B cell (primary cell): Measurements from ENCODE around the gene CALD1. TPM values are rescaled to one million over a fixed set of nuclear protein-coding genes. Genes with fewer than 3 reads are reported as not detected.

ENCODE experiments used
- ATAC-seq: fragments of 200-7000 bp; cut with Tn5 transposase; one replicate; pipeline ENCODE4 v1.10.0; 2021; ENCODE audit warnings: low read depth, mild to moderate bottlenecking, moderate number of reproducible peaks, moderate library complexity
- CTCF ChIA-PET: fragments of 350-600 bp; sonication (Branson Sonifier 250); formaldehyde crosslinking; loops from one replicate; lab custom pipeline; 2021; ENCODE audit warnings: antibody characterized with exemption, inconsistent platforms; lab: Charles Lee
- POLR2A ChIA-PET: fragments of 350-600 bp; sonication (Branson Sonifier 250); formaldehyde crosslinking; loops from one replicate; lab custom pipeline; 2021; ENCODE audit warnings: antibody characterized with exemption; lab: Charles Lee
- DNase-seq: peaks from one replicate; pipeline ENCODE4 v3.0.0; 2013
- H2AFZ ChIP-seq: 2 replicates; pipeline ENCODE4 v1.6.1; 2012; ENCODE audit warnings: mild to moderate bottlenecking, low read depth, low read length; ENCODE audit not compliant: insufficient read depth, poor library complexity, severe bottlenecking
- H3K27ac ChIP-seq, 2 donors: 1 replicate in 1 of 2; 2 replicates in 1 of 2; pipeline ENCODE4 v1.5.1; 2012 to 2013; ENCODE audit warnings: low read length in 2 of 2, mild to moderate bottlenecking in 2 of 2, moderate library complexity in 1 of 2
- H3K27me3 ChIP-seq, 4 experiments: fragments of 200-600 bp in 1 of 4; sonication (generic) in 1 of 4; replicated peaks in 1 of 4; 1 replicate in 2 of 4; 2 replicates in 2 of 4; pipeline versions ENCODE4 v1.6.1 to v1.7.0; 2013 to 2016; ENCODE audit warnings: low read length in 3 of 4, mild to moderate bottlenecking in 2 of 4, mixed read lengths in 1 of 4, moderate library complexity in 1 of 4; ENCODE audit not compliant: insufficient read depth in 4 of 4, control insufficient read depth in 3 of 4; ENCODE audit errors: control extremely low read depth in 1 of 4
- H3K36me3 ChIP-seq, 2 experiments: replicated peaks in 1 of 2; 1 replicate in 1 of 2; 2 replicates in 1 of 2; pipeline versions ENCODE4 v1.6.1 to v1.7.1; 2013; ENCODE audit warnings: low read length in 1 of 2; ENCODE audit not compliant: insufficient read depth in 2 of 2, control insufficient read depth in 1 of 2; ENCODE audit errors: control extremely low read depth in 1 of 2, extremely low read depth in 1 of 2
- H3K4me1 ChIP-seq, 2 donors: fragments of 200-600 bp in 1 of 2; sonication (generic) in 1 of 2; 1 replicate in 1 of 2; 2 replicates in 1 of 2; pipeline versions ENCODE4 v1.5.1 to v1.6.1; 2013 to 2017; ENCODE audit warnings: low read length in 2 of 2; ENCODE audit not compliant: control insufficient read depth in 2 of 2, insufficient read depth in 2 of 2
- H3K4me2 ChIP-seq: replicated peaks from 2 replicates; pipeline ENCODE3; 2012; ENCODE audit warnings: mild to moderate bottlenecking, low read depth, low read length; ENCODE audit not compliant: poor library complexity, severe bottlenecking
- H3K4me3 ChIP-seq, 5 experiments: fragments of 200-600 bp in 1 of 5; sonication (generic) in 1 of 5; 1 replicate in 3 of 5; 2 replicates in 2 of 5; pipeline versions ENCODE4 v1.5.1 to v1.7.0; 2011 to 2016; ENCODE audit warnings: low read length in 4 of 5, mild to moderate bottlenecking in 4 of 5, low read depth in 2 of 5, control low read depth in 1 of 5, moderate library complexity in 1 of 5; ENCODE audit not compliant: insufficient read depth in 1 of 5; ENCODE audit errors: control extremely low read depth in 1 of 5, extremely low read depth in 1 of 5
- H3K79me2 ChIP-seq: fragments of 200-600 bp; sonication (generic); one replicate; pipeline ENCODE4 v1.6.0; 2016; ENCODE audit warnings: low read length; ENCODE audit not compliant: control insufficient read depth, insufficient read depth
- H3K9ac ChIP-seq: fragments of 200-600 bp; sonication (generic); 2 replicates; pipeline ENCODE4 v1.6.1; 2017; ENCODE audit warnings: mild to moderate bottlenecking, low read length, moderate library complexity
- H3K9me3 ChIP-seq, 3 donors: one replicate each; pipeline versions ENCODE4 v1.6.1 to v1.7.1; 2013; ENCODE audit warnings: low read length in 2 of 3; ENCODE audit not compliant: control insufficient read depth in 2 of 3, insufficient read depth in 1 of 3; ENCODE audit errors: control extremely low read depth in 1 of 3
- H4K20me1 ChIP-seq: 2 replicates; pipeline ENCODE4 v1.6.0; 2012; ENCODE audit warnings: mild to moderate bottlenecking, low read length; ENCODE audit not compliant: insufficient read depth, control insufficient read depth, poor library complexity, severe bottlenecking
- H3K27ac Mint-ChIP-seq: one replicate; pipeline ENCODE4 v1.8.0; 2021; ENCODE audit warnings: mixed read lengths
- H3K27me3 Mint-ChIP-seq: one replicate; pipeline ENCODE4 v1.8.0; 2021; ENCODE audit warnings: mixed read lengths
- H3K4me1 Mint-ChIP-seq: one replicate; pipeline ENCODE4 v1.8.0; 2021; ENCODE audit warnings: mixed read lengths
- H3K4me3 Mint-ChIP-seq: one replicate; pipeline ENCODE4 v1.8.0; 2021; ENCODE audit warnings: mixed read lengths
- H3K9me3 Mint-ChIP-seq: one replicate; pipeline ENCODE4 v1.8.0; 2022; ENCODE audit warnings: mixed read lengths; ENCODE audit not compliant: insufficient read depth
- EZH2 ChIP-seq: IDR thresholded peaks from 2 replicates; pipeline ENCODE4 v1.6.1; 2012; ENCODE audit warnings: borderline replicate concordance, low read depth, mild to moderate bottlenecking, moderate library complexity, low read length; ENCODE audit not compliant: insufficient read depth, poor library complexity, severe bottlenecking
- WGBS: methylation state at CpG from one replicate; pipeline ENCODE4 v1.1.5; 2013; ENCODE audit warnings: missing lambda C conversion rate; ENCODE audit not compliant: insufficient coverage; 5-methylcytosine and 5-hydroxymethylcytosine counted together
- intact Hi-C: fragments of 100-400 bp; cut with micrococcal nuclease; formaldehyde crosslinking; loops from one replicate; pipeline ENCODE4 v1.10.0; 2022
- polyA plus RNA-seq: library from polyadenylated mRNA; depleted of rRNA; stranded (reverse); fragments of >200 nt; gene quantifications from 2 replicates; pipeline ENCODE4 v1.2.3, GENCODE V29; 2012
- total RNA-seq, 2 donors: library from RNA; stranded (reverse); fragments of 120-200 nt in 1 of 2; gene quantifications; 1 replicate in 1 of 2; 2 replicates in 1 of 2; pipeline versions ENCODE4 v1.2.3 to v1.2.4, GENCODE V29; 2013 to 2022
- TF ChIP-seq, protein P1 (sequence below): fragments of 200-600 bp; IDR thresholded peaks from one replicate; pipeline ENCODE4 v1.8.0; 2022; ENCODE audit warnings: antibody characterized with exemption, mild to moderate bottlenecking

CALD1 gene
- total and polyA plus RNA-seq, 2 donors (not counting 1 experiment from before 2014, with no cell fraction given) = 0.18 to 0.69 TPM

- H3K27ac Mint-ChIP-seq = no peak overlapping the region
- H3K36me3 ChIP-seq = no peaks in the 10 kb centered on the region
- TF ChIP-seq, protein P1, sequence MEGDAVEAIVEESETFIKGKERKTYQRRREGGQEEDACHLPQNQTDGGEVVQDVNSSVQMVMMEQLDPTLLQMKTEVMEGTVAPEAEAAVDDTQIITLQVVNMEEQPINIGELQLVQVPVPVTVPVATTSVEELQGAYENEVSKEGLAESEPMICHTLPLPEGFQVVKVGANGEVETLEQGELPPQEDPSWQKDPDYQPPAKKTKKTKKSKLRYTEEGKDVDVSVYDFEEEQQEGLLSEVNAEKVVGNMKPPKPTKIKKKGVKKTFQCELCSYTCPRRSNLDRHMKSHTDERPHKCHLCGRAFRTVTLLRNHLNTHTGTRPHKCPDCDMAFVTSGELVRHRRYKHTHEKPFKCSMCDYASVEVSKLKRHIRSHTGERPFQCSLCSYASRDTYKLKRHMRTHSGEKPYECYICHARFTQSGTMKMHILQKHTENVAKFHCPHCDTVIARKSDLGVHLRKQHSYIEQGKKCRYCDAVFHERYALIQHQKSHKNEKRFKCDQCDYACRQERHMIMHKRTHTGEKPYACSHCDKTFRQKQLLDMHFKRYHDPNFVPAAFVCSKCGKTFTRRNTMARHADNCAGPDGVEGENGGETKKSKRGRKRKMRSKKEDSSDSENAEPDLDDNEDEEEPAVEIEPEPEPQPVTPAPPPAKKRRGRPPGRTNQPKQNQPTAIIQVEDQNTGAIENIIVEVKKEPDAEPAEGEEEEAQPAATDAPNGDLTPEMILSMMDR = no peak
- TF ChIP-seq EZH2 = no peak
- H2AFZ ChIP-seq = no peak overlapping the region
- no peaks in the 10 kb centered on the region for H3K4me1 ChIP-seq
- DNase-seq = no peak
- no peaks in the 10 kb centered on the region for H3K79me2 ChIP-seq
- no peak for ATAC-seq
- no peak overlapping the region for H3K9ac ChIP-seq
- H3K27ac ChIP-seq = no peak overlapping the region
- no peaks in the 10 kb centered on the region for H3K9me3 Mint-ChIP-seq
- no peaks in the 10 kb centered on the region for H3K9me3 ChIP-seq
- H3K4me3 ChIP-seq = no peak overlapping the region
- H3K27me3 Mint-ChIP-seq = peaks cover 15% of the 10 kb centered on the region
- H3K27me3 ChIP-seq = peaks cover 0 to 3% (median 0%) of the 10 kb centered on the region in 4 experiments
- CTCF ChIA-PET = no interaction called here
- intact Hi-C loops = no loop called here
- no peak overlapping the region for H3K4me3 Mint-ChIP-seq
- POLR2A ChIA-PET = no interaction called here
- no peaks in the 10 kb centered on the region for H3K4me1 Mint-ChIP-seq
- WGBS = 83% methylated on average over 2 of the region's 7 CpGs
- H4K20me1 ChIP-seq = no peaks in the 10 kb centered on the region
- no peak overlapping the region for H3K4me2 ChIP-seq
Measured at GRCh38 chr7:134737566-134738345, 41.7 kb upstream of the CALD1 start.

- Histone ChIP-seq H2AFZ (no peak overlapping the region), H3K4me1 (no peaks in the 10 kb centered on the region), H3K27me3 (peaks cover 0 to 3% (median 0%) of the 10 kb centered on the region in 4 experiments), H4K20me1 (no peaks in the 10 kb centered on the region), H3K27ac (no peak overlapping the region), H3K36me3 (no peaks in the 10 kb centered on the region), H3K4me2 (no peak overlapping the region), H3K4me3 (no peak overlapping the region), H3K79me2 (no peaks in the 10 kb centered on the region), H3K9ac (no peak overlapping the region), H3K9me3 (no peaks in the 10 kb centered on the region)
- no peak overlapping the region for H3K4me3 Mint-ChIP-seq
- no peak overlapping the region for H3K27ac Mint-ChIP-seq
- POLR2A ChIA-PET = no interaction called here
- WGBS = 100% methylated on average over 1 of the region's 3 CpGs
- H3K27me3 Mint-ChIP-seq = peaks cover 15% of the 10 kb centered on the region
- ATAC-seq = no peak
- intact Hi-C loops = no loop called here
- no peak for DNase-seq
- no peaks in the 10 kb centered on the region for H3K4me1 Mint-ChIP-seq
- TF ChIP-seq, protein P1 = no peak
- no peak for TF ChIP-seq EZH2
- no peaks in the 10 kb centered on the region for H3K9me3 Mint-ChIP-seq
- CTCF ChIA-PET = interaction anchor here (1.3 kb wide), 1 partner anchor 133 kb away, joined by 3 read pairs; no protein-coding TSS in a partner anchor
Measured at GRCh38 chr7:134739362-134739761, 40.1 kb upstream of the CALD1 start.
